Neural progenitor cell (in vitro differentiated cells): Measurements from ENCODE around the gene CNTNAP2.

Source experiments
- EZH2 ChIP-seq: fragments of 200-600 bp; sonication (generic); IDR thresholded peaks from 2 replicates; pipeline ENCODE4 v1.6.1; 2017; ENCODE audit warnings: antibody characterized with exemption, mild to moderate bottlenecking, moderate library complexity
- TF ChIP-seq, protein P1 (sequence below): fragments of 200-600 bp; sonication (generic); IDR thresholded peaks from 2 replicates; pipeline ENCODE4 v1.5.1; 2017; ENCODE audit warnings: antibody characterized with exemption, mild to moderate bottlenecking

- TF ChIP-seq, protein P1, sequence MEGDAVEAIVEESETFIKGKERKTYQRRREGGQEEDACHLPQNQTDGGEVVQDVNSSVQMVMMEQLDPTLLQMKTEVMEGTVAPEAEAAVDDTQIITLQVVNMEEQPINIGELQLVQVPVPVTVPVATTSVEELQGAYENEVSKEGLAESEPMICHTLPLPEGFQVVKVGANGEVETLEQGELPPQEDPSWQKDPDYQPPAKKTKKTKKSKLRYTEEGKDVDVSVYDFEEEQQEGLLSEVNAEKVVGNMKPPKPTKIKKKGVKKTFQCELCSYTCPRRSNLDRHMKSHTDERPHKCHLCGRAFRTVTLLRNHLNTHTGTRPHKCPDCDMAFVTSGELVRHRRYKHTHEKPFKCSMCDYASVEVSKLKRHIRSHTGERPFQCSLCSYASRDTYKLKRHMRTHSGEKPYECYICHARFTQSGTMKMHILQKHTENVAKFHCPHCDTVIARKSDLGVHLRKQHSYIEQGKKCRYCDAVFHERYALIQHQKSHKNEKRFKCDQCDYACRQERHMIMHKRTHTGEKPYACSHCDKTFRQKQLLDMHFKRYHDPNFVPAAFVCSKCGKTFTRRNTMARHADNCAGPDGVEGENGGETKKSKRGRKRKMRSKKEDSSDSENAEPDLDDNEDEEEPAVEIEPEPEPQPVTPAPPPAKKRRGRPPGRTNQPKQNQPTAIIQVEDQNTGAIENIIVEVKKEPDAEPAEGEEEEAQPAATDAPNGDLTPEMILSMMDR: no peak
- TF ChIP-seq EZH2: no peak
Observed at GRCh38 chr7:146641491-146641890, 524.9 kb downstream of the CNTNAP2 start.
